Myocyte (in vitro differentiated cells): ENCODE results near the gene OR8J1. TPM values are rescaled to one million over a fixed set of nuclear protein-coding genes. Genes with fewer than 3 reads are reported as not detected.
"Not testable (repeated sequence)": the region's sequence is repeated elsewhere in the genome, so short reads cannot be mapped to it uniquely, and the experiment has no call there.

Experiments
- DNase-seq: peaks from one replicate; pipeline ENCODE4 v3.0.0-alpha.2; 2012; ENCODE audit warnings: low read depth
- polyA plus RNA-seq: library from polyadenylated mRNA; unstranded; fragments of >200 nt; gene quantifications from one replicate; pipeline ENCODE4 v1.2.1, GENCODE V29; 2012; ENCODE audit warnings: missing spikeins
- total RNA-seq: library from RNA; depleted of rRNA; stranded (reverse); fragments of >200 nt; gene quantifications from 2 replicates; pipeline ENCODE4 v1.2.3, GENCODE V29; 2014

OR8J1 gene, protein sequence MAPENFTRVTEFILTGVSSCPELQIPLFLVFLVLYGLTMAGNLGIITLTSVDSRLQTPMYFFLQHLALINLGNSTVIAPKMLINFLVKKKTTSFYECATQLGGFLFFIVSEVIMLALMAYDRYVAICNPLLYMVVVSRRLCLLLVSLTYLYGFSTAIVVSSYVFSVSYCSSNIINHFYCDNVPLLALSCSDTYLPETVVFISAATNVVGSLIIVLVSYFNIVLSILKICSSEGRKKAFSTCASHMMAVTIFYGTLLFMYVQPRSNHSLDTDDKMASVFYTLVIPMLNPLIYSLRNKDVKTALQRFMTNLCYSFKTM
- not detected in 2 replicates for total RNA-seq
- not detected for polyA plus RNA-seq

DNA sequence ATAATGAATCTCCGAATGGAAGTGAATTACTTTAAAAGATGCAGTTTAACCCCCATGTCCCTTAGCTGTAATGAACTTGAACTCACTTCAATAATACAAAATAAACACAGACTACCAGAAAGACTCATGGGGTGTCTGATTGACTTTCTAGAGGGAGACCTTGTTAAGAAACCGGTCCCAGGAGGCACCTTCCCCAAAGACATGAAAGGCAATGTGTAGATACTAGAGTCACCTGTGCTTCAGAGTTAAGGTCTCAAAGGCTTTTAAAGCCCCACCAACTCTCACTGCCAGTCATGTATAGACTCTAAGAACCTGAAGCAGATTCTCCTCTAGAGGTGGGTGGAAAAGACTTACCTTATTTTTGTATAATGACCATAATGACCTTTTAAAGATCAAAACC lies at the start of gene OR8J1:
OR8J1 (plus strand) TSS at position 301 of the 400 bp plus-strand sequence. CDS start 5,956 bp downstream, outside the sequence.
- no peak for DNase-seq

DNA sequence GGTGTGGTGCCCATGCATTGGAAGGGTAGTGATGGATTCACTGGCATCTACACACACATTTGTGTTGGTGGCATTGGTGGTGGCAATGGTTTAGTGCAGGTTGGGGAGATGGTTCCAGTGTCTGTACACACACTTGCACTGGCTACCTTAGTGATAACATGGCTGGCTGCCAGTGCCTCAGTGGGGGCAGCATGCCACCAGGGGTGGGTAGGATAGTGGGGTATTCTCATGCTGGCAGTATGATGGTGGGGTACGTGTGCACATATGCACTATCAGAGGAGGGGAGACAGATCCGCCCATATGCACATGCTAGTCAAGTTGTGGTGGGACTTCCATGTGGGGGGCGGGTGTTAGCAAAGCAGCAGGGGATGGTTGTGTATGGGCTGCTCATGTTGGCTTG lies 46.3 kb upstream of the OR8J1 start:
- DNase-seq = no peak

DNA sequence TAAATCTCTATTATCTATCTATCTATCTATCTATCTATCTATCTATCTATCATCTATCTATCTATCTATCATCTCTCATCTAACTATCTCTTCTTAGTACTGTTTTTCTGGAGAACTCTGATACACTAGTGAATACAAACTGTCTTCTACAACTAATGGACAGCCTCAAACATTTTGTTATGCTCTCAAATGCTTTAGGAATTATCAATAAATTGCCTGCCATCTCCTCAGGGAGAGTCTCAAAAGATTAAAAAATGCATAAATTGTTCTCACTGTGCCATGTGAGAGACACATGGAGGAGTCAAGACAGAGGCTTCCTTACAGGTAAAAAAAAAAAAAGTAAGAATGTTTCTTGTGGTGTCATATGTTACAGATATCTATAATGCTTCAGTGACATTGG lies 39.2 kb upstream of the OR8J1 start, which contains the start of gene OR8K3:
OR8K3 (plus strand) TSS at position 301 of the 400 bp plus-strand sequence. CDS start 3,163 bp downstream, outside the sequence.
- DNase-seq = no peak

DNA sequence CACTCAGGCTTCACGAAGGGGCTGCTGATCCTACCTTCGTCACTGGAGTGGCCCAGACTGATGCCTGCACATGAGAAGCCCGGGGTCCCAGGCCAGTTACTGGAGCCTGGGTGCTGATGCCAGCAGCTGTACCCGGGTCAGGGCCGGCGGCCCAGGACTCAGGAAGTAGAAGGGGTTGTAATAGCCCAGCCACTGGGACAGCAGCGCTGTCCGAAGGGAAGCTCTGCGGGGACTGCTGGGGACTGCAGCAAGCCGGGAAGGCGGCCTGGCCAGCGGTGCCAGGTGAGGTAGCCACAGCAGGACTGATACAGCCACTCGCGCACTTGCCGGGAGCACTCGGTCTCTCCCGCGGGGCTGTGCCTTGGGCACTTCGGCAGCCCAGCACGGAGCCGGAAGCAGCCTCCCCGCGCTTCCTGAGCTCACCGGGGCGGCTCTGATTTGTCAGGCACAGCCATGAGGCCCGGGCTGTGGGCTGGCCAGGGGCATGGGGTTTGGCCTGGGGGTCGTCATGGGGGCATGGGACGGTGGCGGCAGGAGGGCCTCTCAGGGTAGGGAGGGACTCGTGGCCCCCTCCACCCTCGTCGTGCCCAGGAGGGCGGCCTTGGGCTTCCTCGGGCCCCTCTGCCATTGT lies 22.1 kb upstream of the OR8J1 start:
- no peak for DNase-seq

DNA sequence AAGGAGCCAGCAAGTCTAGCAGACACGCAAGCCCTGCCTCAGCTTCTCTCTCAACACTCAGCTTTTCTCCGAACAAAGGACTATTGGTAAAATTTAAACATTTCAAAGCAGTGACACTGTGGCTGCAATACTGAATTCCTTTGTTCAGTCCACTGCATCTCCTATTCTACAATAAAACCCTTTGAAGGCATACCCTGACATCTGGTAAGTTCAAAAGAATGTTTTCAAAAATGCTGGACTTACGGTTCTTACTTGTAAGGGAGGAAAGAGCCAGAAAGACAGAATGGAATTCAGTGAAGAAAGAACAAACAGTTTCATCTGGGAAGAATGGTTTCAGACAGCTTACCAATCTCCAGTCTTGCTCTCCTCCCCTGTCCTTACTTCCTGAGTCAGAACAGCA lies 20.9 kb upstream of the OR8J1 start:
- DNase-seq = no peak

DNA sequence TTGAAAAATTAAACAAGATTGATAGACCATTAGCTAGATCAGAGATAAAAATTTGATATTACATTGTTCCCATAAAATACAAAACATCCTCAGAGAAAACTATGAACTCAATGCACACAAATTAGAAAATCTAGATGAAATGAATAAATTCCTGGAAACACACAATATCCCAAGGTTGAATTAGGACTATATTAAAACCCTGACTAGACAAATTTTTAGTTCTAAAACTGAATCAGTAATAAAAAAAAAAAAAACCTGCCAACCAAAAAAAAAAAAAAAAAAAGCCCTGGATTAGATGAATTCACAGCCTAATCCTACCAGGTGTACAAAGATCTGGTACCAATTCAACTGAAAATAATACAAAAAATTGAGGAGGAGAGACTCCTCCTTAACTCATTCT lies 13.8 kb upstream of the OR8J1 start:
- no peak for DNase-seq

DNA sequence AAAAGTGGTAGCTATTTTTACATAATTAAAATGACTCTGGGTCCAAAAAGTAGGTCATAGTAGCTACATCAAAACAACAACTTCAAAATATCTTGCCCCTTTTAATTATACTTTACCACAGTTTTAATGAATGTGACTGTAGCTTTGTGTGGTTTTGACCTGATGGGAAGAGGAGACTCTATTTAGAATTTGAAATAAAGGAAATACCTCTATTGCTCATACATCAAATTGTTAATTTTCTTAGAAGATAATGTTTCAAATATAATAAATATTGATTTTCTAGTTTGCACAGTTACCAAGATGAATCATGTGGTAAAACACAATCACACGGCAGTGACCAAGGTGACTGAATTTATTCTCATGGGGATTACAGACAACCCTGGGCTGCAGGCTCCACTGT lies 8.4 kb upstream of the OR8J1 start, which contains the start of gene OR8K1:
OR8K1 (plus strand) TSS at position 301 of the 400 bp plus-strand sequence; CDS start at position 301, 0 bp downstream.
- no peak for DNase-seq

DNA sequence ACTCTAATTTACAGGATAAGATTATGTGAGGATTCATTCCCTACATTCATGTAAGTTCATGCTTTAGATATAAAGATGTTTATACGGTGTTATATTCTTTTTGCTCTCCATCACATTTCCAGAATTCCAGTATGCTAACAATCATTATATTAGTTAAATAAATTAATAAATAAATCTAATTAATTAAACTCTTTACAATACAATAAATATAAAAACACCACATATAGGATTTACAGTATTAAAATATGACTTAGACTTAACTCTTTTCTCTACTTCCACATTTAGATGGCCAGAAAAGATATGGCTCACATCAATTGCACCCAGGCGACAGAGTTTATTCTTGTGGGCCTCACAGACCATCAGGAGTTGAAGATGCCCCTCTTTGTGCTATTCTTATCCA lies 21.2 kb downstream of the OR8J1 start, which contains the start of gene OR8U1:
OR8U1 (plus strand) TSS at position 301 of the 400 bp plus-strand sequence; CDS start at position 301, 0 bp downstream.
- no peak for DNase-seq

DNA sequence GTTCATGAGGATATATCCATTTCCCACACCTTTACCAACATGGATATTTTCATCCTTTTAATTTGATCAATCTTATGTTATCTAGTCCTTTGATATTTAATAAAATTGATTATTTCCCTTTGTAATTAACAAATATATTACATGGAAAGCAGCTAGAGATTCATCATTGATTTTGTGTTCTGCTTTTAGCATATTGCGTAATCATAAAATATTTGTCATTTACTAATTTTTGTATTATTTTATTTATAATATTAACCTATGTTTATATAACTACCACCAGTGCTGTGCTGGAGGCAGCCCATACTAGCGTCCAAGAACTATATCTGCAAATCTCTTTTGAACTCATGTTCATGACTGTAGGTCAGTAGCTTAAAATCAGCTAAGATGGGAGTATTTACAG lies 26.0 kb downstream of the OR8J1 start:
- no peak for DNase-seq

DNA sequence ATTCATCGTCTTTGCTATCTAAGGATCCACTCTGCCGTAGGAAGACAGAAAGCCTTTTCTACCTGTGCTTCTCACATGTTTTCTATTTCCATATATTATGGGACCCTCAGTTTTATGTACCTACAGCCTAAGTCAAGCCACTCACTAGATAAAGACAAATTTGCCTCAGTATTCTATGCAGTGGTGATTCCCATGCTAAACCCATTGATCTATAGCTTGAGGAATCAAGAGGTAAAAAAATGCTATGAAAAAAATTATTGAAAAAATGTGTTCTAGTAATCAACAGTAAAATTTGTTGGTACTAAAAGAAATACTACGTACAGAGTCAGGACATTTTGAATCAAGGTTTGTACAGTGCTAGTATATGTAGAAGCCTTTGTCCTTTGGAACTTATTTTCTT lies 40.3 kb downstream of the OR8J1 start:
- DNase-seq = no peak

DNA sequence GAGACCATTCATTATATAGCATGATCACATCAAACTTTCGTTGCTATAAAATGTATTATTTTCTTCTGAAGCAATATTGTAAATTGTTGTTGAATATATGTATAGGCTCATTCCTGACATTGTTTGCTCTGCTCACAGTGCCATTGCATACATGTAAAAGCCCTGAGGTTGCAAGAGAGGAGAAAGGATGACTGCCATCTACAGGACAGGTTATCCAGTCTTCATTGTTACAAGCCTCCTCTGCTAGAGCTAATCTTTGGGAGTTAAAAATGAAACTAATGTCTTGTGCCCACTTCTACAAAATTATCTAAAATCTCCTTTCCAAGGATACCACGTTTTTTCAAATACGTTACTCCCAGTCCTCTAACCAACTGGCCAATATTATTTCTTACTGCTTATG lies 42.0 kb downstream of the OR8J1 start:
- DNase-seq = no peak

DNA sequence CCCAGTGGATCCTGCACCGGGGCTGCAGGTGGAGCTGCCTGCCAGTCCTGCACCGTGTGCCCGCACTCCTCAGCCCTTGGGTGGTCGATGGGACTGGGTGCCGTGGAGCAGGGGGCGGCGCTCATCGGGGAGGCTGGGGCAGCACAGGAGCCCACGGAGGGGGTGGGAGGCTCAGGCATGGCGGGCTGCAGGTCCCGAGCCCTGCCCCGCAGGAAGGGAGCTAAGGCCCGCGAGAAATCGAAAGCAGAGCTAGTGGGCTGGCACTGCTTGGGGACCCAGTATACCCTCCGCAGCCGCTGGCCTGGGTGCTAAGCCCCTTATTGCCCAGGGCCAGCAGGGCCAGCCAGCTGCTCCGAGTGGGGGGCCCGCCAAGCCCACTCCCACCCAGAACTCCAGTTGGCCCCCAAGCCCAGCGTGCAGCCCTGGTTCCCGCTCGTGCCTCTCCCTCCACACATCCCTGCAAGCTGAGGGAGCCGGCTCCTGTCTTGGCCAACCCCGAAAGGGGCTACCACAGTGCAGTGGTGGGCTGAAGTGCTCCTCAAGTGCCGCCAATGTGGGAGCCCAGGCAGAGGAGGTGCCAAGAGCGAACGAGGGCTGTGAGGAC lies 47.9 kb downstream of the OR8J1 start:
- DNase-seq = not testable (repeated sequence)

DNA sequence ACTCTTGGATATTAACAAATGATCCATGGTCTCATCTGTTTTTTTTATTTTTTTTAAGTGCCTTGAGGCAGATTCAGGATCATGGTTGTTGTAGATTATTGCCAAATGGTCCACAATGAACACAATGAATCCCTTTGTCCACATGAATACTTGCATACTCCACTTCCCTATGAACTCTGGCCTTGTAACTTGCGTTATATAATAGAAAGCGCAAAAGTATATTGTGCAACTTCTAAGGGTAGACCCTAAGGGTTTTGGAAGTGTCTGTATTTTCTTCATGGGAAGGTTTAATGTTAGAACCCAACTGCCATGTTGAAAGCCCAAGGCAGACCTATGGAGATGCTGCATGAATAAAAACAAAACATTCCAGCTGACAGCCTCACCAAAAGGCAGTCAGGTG lies 50.3 kb downstream of the OR8J1 start:
- no peak for DNase-seq

DNA sequence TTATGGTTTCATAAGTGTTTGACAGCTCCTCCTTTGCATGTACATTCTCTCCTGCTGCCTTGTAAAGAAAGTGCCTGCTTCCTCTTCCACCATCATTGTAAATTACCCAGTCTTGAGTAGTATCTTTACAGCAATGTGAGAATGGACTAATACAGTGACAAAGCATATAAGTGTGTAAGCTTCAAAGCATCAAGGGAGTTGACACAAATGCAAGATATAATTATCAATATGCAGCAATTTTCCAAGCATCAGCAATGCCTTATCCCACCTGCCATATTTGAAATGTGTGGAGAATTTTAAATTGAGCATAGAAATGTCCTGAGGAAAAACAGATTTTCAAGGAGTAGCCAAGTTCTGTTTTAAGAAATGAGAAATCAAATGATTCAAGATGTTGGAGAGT lies 56.7 kb downstream of the OR8J1 start:
- DNase-seq = no peak

Other genes starting within 250 kb of the OR8J1 start
- gene OR8H3, start 231.9 kb upstream of the OR8J1 start, total RNA-seq = not detected in 2 replicates
- gene OR8J3, start 214.1 kb upstream of the OR8J1 start, total RNA-seq = not detected in 2 replicates
- gene OR8K5, start 194.0 kb upstream of the OR8J1 start, total RNA-seq = not detected in 2 replicates
- gene OR5J2, start 177.7 kb upstream of the OR8J1 start, total RNA-seq = not detected in 2 replicates
- not detected in 2 replicates for gene OR5T2, start 120.0 kb upstream of the OR8J1 start, total RNA-seq
- gene OR5T3, start 102.0 kb upstream of the OR8J1 start, total RNA-seq = not detected in 2 replicates
- gene OR5T1, start 80.1 kb upstream of the OR8J1 start, total RNA-seq = not detected in 2 replicates
- not detected in 2 replicates for gene OR8H1, start 62.0 kb upstream of the OR8J1 start, total RNA-seq
- not detected in 2 replicates for gene OR8K3, start 39.1 kb upstream of the OR8J1 start, total RNA-seq
- gene OR8K1, start 8.3 kb upstream of the OR8J1 start, total RNA-seq = not detected in 2 replicates
- not detected in 2 replicates for gene OR8U1, start 21.3 kb downstream of the OR8J1 start, total RNA-seq
- not detected in 2 replicates for gene OR5AL1, start 58.4 kb downstream of the OR8J1 start, total RNA-seq
- gene OR5M3, start 119.1 kb downstream of the OR8J1 start, total RNA-seq = not detected in 2 replicates
- not detected in 2 replicates for gene OR5M8, start 137.1 kb downstream of the OR8J1 start, total RNA-seq
- not detected in 2 replicates for gene OR5M11, start 189.0 kb downstream of the OR8J1 start, total RNA-seq
- not detected in 2 replicates for gene OR5M10, start 223.4 kb downstream of the OR8J1 start, total RNA-seq